Colonic mucosa (tissue), 4 donors: ENCODE measurements around the gene SPTBN1. TPM values are rescaled to one million over a fixed set of nuclear protein-coding genes. Genes with fewer than 3 reads are reported as not detected.
"Not testable (repeated sequence)": the region's sequence is repeated elsewhere in the genome, so short reads cannot be mapped to it uniquely, and the experiment has no call there.

Experiments
- DNase-seq: peaks from one replicate; pipeline ENCODE4 v3.0.0-alpha.2; 2020
- H3K27ac ChIP-seq: fragments of 200-600 bp; one replicate; pipeline ENCODE4 v1.8.0; 2021
- H3K27me3 ChIP-seq: fragments of 200-600 bp; one replicate; pipeline ENCODE4 v1.8.0; 2021
- H3K36me3 ChIP-seq: fragments of 200-600 bp; one replicate; pipeline ENCODE4 v1.8.0; 2021
- H3K4me1 ChIP-seq: fragments of 200-600 bp; one replicate; pipeline ENCODE4 v1.8.0; 2021; ENCODE audit warnings: mild to moderate bottlenecking
- H3K4me3 ChIP-seq: fragments of 200-600 bp; one replicate; pipeline ENCODE4 v1.8.0; 2021
- H3K9ac ChIP-seq, 2 donors: one replicate each; pipeline ENCODE4 v1.7.0; 2013; ENCODE audit warnings: control low read depth in 2 of 2, low read depth in 2 of 2, low read length in 2 of 2
- H3K9me3 ChIP-seq: fragments of 200-600 bp; one replicate; pipeline ENCODE4 v1.8.0; 2021
- intact Hi-C: fragments of 100-400 bp; cut with DNase I; formaldehyde crosslinking; loops from one replicate; pipeline ENCODE4 v1.14.1; 2022
- total RNA-seq, 2 donors: library from RNA; stranded (reverse); fragmentation: NEBNext Ultra II Directional in 1 of 2; extraction: Animal tissue kit (Norgen Biotek cat#: 25700) in 1 of 2; gene quantifications; one replicate each; pipeline ENCODE4 v1.2.1, GENCODE V29; 2021
- TF ChIP-seq, protein P1 (sequence below): fragments of 200-600 bp; IDR thresholded peaks from one replicate; pipeline ENCODE4 v1.8.0; 2022; ENCODE audit warnings: antibody characterized with exemption, mild to moderate bottlenecking
- donor health status: healthy.
- donor health status: DM: no; HTN: no; CAD: no.
- donor health status: DM: no; HTN: no; CAD: no.

Gene SPTBN1
- total RNA-seq, 2 donors from 2014 or later = 325 to 338 TPM

DNA sequence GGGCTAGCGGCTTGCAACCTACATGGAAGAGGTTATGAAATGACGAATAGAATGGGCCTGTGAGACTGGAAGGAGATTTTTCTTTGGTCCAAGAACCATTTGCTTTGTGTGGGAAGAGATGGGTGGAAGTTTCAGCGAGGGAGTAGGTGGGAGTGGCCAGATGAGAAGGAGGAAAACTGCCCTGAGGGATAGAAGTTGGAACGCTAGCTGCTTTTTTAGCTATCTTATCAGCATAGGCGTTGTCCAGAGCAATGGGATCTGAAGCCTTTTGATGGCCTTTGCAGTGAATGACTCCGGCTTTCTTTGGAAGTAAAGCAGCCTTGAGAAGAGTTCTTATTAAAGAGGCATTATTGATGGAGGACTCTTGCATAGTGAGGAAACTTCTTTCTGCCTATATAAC lies 52.4 kb downstream of the SPTBN1 start:
- Histone ChIP-seq H3K4me1 (no peaks in the 10 kb centered on the region), H3K27ac (no peak overlapping the region), H3K27me3 (no peaks in the 10 kb centered on the region), H3K9me3 (no peaks in the 10 kb centered on the region), H3K4me3 (no peak overlapping the region), H3K36me3 (no peaks in the 10 kb centered on the region), H3K9ac (no peak overlapping the region)
- no peak for DNase-seq
- intact Hi-C loops = loop anchor here (10.0 kb wide), 1 partner anchor 404 kb away; no protein-coding TSS in a partner anchor
- TF ChIP-seq, protein P1, sequence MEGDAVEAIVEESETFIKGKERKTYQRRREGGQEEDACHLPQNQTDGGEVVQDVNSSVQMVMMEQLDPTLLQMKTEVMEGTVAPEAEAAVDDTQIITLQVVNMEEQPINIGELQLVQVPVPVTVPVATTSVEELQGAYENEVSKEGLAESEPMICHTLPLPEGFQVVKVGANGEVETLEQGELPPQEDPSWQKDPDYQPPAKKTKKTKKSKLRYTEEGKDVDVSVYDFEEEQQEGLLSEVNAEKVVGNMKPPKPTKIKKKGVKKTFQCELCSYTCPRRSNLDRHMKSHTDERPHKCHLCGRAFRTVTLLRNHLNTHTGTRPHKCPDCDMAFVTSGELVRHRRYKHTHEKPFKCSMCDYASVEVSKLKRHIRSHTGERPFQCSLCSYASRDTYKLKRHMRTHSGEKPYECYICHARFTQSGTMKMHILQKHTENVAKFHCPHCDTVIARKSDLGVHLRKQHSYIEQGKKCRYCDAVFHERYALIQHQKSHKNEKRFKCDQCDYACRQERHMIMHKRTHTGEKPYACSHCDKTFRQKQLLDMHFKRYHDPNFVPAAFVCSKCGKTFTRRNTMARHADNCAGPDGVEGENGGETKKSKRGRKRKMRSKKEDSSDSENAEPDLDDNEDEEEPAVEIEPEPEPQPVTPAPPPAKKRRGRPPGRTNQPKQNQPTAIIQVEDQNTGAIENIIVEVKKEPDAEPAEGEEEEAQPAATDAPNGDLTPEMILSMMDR = no peak

DNA sequence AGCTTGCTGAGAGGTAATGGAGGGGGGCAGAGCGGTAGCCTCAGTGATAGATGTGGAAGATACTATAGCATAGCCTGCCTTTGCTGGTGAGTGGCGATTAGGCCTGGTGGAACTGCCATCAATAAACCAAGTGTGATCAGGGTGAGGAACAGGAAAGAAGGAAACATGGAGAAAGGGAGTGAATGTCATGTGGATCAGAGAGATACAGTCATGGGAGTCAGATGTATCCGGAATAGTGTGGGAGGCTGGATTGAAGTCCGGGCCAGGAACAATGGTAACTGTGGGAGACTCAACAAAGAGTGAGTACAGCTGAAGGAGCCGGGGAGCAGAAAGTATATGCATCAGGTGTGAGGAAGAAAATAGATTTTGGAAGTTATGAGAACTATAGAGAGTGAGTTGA lies 52.9 kb downstream of the SPTBN1 start:
- not testable (repeated sequence) for DNase-seq, H3K9ac ChIP-seq, H3K36me3 ChIP-seq, H3K27me3 ChIP-seq, H3K4me1 ChIP-seq, H3K4me3 ChIP-seq, H3K9me3 ChIP-seq, H3K27ac ChIP-seq
- intact Hi-C loops = loop anchor here (10.0 kb wide), 1 partner anchor 404 kb away; no protein-coding TSS in a partner anchor

DNA sequence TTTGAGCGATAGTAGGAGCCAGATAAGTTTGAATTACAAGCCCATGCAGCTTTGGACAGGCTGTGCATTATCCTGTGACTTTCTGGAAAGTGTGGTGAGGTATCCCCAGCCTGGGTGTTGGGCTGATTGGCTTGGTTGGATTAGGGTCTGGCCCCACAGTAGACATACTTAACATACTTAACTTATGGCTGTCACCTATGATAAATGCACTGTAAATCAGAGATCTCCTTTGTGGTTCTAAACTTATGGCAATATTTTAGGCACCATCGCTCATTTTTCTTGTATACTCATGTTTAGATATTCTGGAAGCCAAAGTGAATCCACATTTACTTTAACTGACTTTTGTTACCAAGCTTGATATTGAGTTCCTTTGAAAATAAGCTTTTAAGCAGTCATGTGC lies 54.8 kb downstream of the SPTBN1 start:
- H3K9me3 ChIP-seq = no peaks in the 10 kb centered on the region
- no peak overlapping the region for H3K4me3 ChIP-seq
- no peak overlapping the region for H3K9ac ChIP-seq
- no peaks in the 10 kb centered on the region for H3K27me3 ChIP-seq
- no peaks in the 10 kb centered on the region for H3K4me1 ChIP-seq
- TF ChIP-seq, protein P1 = no peak
- no peak for DNase-seq
- H3K36me3 ChIP-seq = no peaks in the 10 kb centered on the region
- intact Hi-C loops = no loop called here
- H3K27ac ChIP-seq = no peak overlapping the region

DNA sequence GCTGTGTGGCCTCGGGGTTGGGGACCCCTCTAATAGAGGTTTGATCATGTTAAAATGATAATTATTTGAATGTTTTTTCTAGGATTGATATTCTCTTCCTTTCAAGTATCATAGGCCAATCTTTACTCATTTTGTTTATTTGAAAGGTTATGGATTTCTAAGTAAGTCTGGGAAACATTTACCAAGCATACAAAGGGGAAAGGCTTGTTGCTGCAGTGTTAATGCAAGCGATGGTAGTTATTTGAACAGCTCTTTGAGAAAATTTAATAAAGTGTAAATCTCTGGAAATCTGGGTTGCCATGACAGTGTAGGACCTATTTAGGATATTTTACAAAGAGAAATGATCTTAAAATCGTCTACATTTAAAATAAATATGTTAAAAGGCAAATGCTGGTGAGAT lies 56.1 kb downstream of the SPTBN1 start:
- no peak for DNase-seq
- Histone ChIP-seq H3K27ac (no peak overlapping the region), H3K4me1 (no peaks in the 10 kb centered on the region), H3K27me3 (no peaks in the 10 kb centered on the region), H3K36me3 (no peaks in the 10 kb centered on the region), H3K9me3 (no peaks in the 10 kb centered on the region), H3K9ac (no peak overlapping the region), H3K4me3 (no peak overlapping the region)
- TF ChIP-seq, protein P1 = no peak
- intact Hi-C loops = no loop called here

DNA sequence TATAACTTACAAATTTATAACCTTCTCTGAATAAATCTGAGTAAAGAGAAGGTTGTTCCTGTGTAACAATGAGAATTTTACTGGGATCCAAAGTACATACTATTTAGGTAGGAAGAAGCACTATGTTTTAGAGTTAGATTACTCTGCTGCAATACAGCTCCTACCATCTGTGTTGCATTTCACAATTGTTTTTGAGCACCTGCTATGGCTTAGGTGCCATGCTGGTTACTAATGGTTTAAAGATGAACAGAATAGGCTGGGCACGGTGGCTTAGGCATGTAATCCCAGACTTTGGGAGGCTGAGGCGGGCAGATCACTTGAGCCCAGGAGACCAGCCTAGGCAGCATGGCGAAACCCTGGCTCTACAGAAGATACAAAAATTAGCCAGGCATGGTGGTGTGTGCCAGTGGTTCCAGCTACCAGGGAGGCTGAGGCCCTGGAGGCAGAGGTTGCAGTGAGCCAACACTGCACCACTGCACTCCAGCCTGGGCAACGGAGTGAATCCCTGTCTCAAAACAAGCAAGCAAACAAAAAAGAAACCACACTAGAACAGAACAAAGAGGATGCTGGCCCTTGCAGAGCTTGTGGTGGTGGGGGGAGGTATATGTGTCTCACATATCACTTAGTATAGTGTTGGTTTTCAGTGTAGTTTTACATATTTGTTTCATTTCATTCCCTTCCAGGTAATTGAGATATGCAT lies 56.7 kb downstream of the SPTBN1 start:
- H3K36me3 ChIP-seq = no peaks in the 10 kb centered on the region
- no peak overlapping the region for H3K9ac ChIP-seq
- no peak overlapping the region for H3K4me3 ChIP-seq
- H3K27ac ChIP-seq = no peak overlapping the region
- DNase-seq = no peak
- TF ChIP-seq, protein P1 = no peak
- intact Hi-C loops = no loop called here
- H3K4me1 ChIP-seq = no peaks in the 10 kb centered on the region
- H3K27me3 ChIP-seq = no peaks in the 10 kb centered on the region
- H3K9me3 ChIP-seq = no peaks in the 10 kb centered on the region

DNA sequence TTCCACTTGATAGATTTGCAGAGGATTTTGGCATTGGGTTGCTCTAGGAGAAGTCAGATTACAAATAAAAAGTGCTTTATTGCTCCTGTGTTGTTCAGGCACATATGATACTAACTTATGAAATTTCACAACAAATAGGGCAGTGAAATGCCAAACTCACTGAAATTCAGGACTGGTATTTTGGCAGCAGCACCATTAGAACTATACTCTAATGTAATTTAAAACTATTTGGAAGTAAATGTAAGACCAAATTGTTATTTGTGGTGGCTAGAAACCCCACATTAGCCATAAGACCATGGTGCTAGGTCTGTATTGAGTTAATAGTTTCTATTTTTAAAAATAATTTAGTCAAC lies 57.2 kb downstream of the SPTBN1 start:
- Histone ChIP-seq H3K4me3 (no peak overlapping the region), H3K36me3 (no peaks in the 10 kb centered on the region), H3K27ac (no peak overlapping the region), H3K27me3 (no peaks in the 10 kb centered on the region), H3K4me1 (no peaks in the 10 kb centered on the region), H3K9me3 (no peaks in the 10 kb centered on the region), H3K9ac (no peak overlapping the region)
- intact Hi-C loops = no loop called here
- DNase-seq = no peak
- TF ChIP-seq, protein P1 = no peak
